HepG2 (cell line): Measurements from ENCODE around the gene PRTN3. TPM values are rescaled to one million over a fixed set of nuclear protein-coding genes. Genes with fewer than 3 reads are reported as not detected.

ENCODE experiments used
- AHR ChIP-seq: IDR thresholded peaks from 2 replicates; pipeline ENCODE4 v1.6.1; 2018; ENCODE audit warnings: missing genetic modification reagents, missing compliant biosample characterization
- ARID4A ChIP-seq: sonication (generic); formaldehyde crosslinking; IDR thresholded peaks from 2 replicates; pipeline ENCODE4 v1.5.0; 2020; ENCODE audit warnings: mild to moderate bottlenecking, missing genetic modification reagents, borderline replicate concordance
- FOXC1 ChIP-seq: sonication (generic); formaldehyde crosslinking; IDR thresholded peaks from 2 replicates; pipeline ENCODE4 v1.8.0; 2022; ENCODE audit warnings: mild to moderate bottlenecking, missing genetic modification reagents, borderline replicate concordance
- FOXM1 ChIP-seq: sonication (generic); formaldehyde crosslinking; IDR thresholded peaks from 2 replicates; pipeline ENCODE4 v1.5.0; 2020; ENCODE audit warnings: missing genetic modification reagents
- KDM5A ChIP-seq: fragments of 200-600 bp; sonication (generic); IDR thresholded peaks from 2 replicates; pipeline ENCODE4 v1.7.0; 2018; ENCODE audit warnings: antibody characterized with exemption, mild to moderate bottlenecking, low read length, borderline replicate concordance
- KLF16 ChIP-seq, 2 experiments: sonication (generic) in 1 of 2; formaldehyde crosslinking in 1 of 2; IDR thresholded peaks; 2 replicates each; pipeline versions ENCODE4 v1.6.1 to v1.8.0; 2016 to 2023; ENCODE audit warnings: missing genetic modification reagents in 2 of 2, missing compliant biosample characterization in 1 of 2
- PREB ChIP-seq: sonication (generic); formaldehyde crosslinking; IDR thresholded peaks from 2 replicates; pipeline ENCODE4 v1.4.0; 2020; ENCODE audit warnings: missing genetic modification reagents
- SALL1 ChIP-seq: sonication (generic); formaldehyde crosslinking; IDR thresholded peaks from 2 replicates; pipeline ENCODE4 v1.8.0; 2022; ENCODE audit warnings: mild to moderate bottlenecking, missing genetic modification reagents
- ZBTB10 ChIP-seq: sonication (generic); formaldehyde crosslinking; IDR thresholded peaks from 2 replicates; pipeline ENCODE4 v1.4.0; 2020; ENCODE audit warnings: missing genetic modification reagents, borderline replicate concordance
- ZHX2 ChIP-seq, 2 experiments: sonication (generic) in 1 of 2; formaldehyde crosslinking in 1 of 2; IDR thresholded peaks; 2 replicates each; pipeline versions ENCODE4 v1.6.1 to v1.9.0; 2014 to 2022; ENCODE audit warnings: antibody characterized with exemption in 1 of 2, borderline replicate concordance in 1 of 2, inconsistent platforms in 1 of 2, low read depth in 1 of 2, missing genetic modification reagents in 1 of 2
- ZNF205 ChIP-seq: IDR thresholded peaks from 2 replicates; pipeline ENCODE4 v1.6.1; 2018; ENCODE audit warnings: missing biosample characterization, missing genetic modification reagents
- ZNF331 ChIP-seq: sonication (generic); formaldehyde crosslinking; IDR thresholded peaks from 2 replicates; pipeline ENCODE4 v1.4.0; 2020; ENCODE audit warnings: missing genetic modification reagents
- ZNF33A ChIP-seq: sonication (generic); formaldehyde crosslinking; IDR thresholded peaks from 2 replicates; pipeline ENCODE4 v1.5.1; 2020; ENCODE audit warnings: missing genetic modification reagents, mild to moderate bottlenecking, moderate library complexity, borderline replicate concordance
- polyA plus RNA-seq, 8 experiments: library from polyadenylated mRNA; depleted of rRNA in 3 of 8; stranded (reverse) in 7 of 8; unstranded in 1 of 8; fragments of >200 nt; fragmentation: Illumina TruSeq in 4 of 8; extraction: Trizol in 4 of 8; gene quantifications; 2 replicates each; pipeline versions ENCODE4 v1.2.1 to v1.2.3, GENCODE V29; 2011 to 2016; ENCODE audit warnings: low read depth in 4 of 8, missing spikeins in 1 of 8, mixed read lengths in 1 of 8; ENCODE audit not compliant: insufficient read depth in 1 of 8
- total RNA-seq, 5 experiments: library from RNA; depleted of rRNA; stranded (reverse); fragments of >200 nt; fragmentation: Illumina TruSeq; extraction: Trizol; gene quantifications; 2 replicates each; pipeline ENCODE4 v1.2.3, GENCODE V29; 2016; ENCODE audit warnings: low read depth in 1 of 5

Gene PRTN3
- total and polyA plus RNA-seq, 2 of the 13 experiments (the other 11 are each of a cell fraction or from before 2014, with no cell fraction given) = not detected

GRCh38 chr19:892894-893689 is 52.3 kb downstream of the PRTN3 start, which contains the start of the genes MED16 and RNU6-9 (continued):
- TF ChIP-seq KLF16 (CRISPR knock-in tag; IDR thresholded peaks at IDR 0.05) (peak in 1 of 2 experiments; percentile 47; a peak in 1 of 4 replicates), ZHX2 (IDR thresholded peaks at IDR 0.05; ENCODE audit: low read depth) (peak; percentile 49; the same call in 1 of the 2 replicates), ZHX2 (CRISPR knock-in tag; IDR thresholded peaks at IDR 0.05; ENCODE audit: borderline replicate concordance) (peak; percentile 71; the same call in 1 of the 2 replicates), PREB (CRISPR knock-in tag) (no peak), ZNF33A (CRISPR knock-in tag) (no peak), SALL1 (peak; percentile 73), ZBTB10 (CRISPR knock-in tag) (no peak), FOXM1 (no peak), ARID4A (CRISPR knock-in tag) (peak; percentile 76; the same call in 1 of the 2 replicates), ZNF205 (no peak; the same call in 1 of the 2 replicates), AHR (no peak), ZNF331 (CRISPR knock-in tag) (no peak), KDM5A (peak; percentile 10; the same call in 1 of the 2 replicates), FOXC1 (peak; percentile 55; the same call in 1 of the 2 replicates)
